Medulla oblongata (tissue), 1 donor: ENCODE data around the gene SMOC2.

ENCODE experiments used
- DNase-seq: peaks from one replicate; pipeline ENCODE4 v3.0.0-alpha.2; 2015; ENCODE audit errors: extremely low spot score

SMOC2 gene

DNA sequence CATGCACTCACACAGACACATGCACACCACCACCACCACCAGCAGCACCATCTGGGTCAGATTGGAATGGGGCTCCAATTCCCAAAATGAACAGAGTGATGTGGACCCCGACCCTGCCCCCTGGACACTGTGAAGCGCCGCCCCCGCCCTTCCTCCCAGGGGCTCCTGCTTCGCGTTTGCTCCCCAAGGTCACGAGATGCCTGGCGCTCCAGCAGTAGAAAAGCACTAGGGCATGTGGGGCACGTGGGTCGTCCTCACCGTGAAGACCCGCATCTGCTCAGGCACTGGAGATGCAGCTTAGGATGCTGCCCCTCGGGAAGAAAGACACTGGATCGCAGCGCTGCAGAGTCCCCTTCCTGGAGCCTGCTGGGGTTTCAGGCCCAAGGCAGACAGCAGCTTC, 184.0 kb downstream of the SMOC2 start:
- no peak for DNase-seq

DNA sequence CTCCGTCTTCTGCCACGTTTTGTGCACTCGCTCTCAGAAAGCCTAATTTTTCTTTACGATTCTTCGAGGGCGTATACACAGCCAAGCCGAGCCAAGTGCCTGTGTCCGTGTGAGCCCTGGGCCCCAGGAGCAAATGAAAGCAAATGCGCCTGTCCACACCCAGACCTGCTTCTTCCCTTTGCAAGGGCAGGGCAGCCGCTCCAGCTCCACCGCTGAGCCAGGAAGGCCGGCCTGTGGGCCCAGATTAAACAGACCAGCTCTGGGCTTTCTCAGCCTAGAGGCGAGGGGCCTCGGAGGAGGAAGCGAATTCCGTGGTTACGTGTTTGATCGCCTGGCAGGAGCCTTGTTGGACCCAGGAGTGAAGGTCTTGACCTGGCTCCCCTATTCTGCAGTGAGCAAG, 184.6 kb downstream of the SMOC2 start:
- DNase-seq, result no peak

DNA sequence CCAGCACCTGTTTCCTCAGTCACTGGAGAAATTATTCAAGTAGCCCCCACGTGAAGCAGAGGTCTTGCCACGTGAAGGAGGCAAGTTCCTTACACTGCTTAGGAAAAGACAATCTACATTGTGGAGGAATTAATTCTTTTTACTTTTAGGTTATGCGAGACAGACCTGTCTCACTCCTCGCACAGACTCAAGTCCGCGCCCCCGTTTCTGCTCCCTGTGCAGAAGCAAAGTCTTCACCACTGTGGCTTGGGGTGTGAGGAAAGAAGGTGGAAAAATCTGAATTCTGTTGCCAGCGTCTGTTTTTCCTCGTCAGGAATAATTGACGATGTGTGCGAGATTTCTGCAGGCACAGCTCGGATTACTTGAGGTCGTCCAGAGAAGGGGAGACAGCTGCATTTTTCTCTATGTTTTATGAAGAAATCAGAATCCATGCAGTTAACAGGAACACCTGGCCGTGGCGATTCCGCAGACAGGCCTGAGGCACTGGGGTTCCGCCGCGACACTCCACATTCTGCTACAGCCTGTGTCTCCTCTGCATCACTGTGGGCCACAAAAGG, 185.1 kb downstream of the SMOC2 start:
- no peak for DNase-seq

DNA sequence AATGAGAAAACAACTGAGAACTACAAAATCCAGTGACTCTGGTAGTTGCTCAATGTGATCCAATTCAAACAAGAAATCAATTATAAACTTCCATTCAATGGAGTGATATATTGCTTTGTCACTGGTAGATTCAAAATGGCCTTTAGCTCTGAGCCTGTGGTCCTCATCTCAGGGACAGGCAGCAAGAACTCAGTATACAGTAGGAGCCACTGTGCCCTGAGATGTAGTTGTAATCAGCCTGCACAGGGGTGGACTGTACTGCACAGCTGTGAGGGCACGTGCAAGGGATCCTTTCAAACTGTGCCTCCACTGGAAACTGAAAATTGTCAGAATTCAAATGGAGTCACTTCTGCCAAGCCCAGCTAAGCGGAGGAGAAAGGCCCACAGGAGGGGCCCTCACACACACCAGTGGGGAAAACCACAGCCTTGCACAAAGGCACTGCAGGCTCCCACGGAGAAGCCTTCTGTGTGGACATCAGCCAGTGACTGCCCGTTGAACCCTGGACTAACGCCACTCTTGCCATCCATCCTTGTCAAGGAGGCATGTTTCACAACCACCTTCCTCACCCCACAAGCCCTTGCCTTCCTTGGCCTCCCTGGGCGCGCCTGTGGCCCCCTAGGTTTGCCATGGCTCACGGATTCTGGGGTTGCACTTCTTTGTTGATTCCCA, 186.7 kb downstream of the SMOC2 start:
- no peak for DNase-seq

DNA sequence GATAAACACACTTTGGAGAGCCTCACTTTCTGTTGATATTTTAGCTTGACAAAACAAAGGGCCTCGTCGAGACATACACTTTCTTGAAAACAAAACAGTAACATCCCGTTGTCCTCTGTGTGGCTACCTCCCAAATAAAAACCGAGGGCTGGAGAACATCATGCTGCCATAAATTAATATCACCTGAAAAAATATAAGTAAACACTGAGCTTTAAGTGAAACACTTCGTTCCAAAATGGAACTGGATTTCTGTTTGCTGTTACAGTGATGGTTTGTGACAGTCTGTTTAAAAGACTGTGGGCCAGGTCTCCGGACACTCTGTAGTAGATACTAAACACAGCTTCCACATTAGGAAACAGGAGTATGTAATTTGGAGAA, 187.2 kb downstream of the SMOC2 start:
- DNase-seq, result no peak

DNA sequence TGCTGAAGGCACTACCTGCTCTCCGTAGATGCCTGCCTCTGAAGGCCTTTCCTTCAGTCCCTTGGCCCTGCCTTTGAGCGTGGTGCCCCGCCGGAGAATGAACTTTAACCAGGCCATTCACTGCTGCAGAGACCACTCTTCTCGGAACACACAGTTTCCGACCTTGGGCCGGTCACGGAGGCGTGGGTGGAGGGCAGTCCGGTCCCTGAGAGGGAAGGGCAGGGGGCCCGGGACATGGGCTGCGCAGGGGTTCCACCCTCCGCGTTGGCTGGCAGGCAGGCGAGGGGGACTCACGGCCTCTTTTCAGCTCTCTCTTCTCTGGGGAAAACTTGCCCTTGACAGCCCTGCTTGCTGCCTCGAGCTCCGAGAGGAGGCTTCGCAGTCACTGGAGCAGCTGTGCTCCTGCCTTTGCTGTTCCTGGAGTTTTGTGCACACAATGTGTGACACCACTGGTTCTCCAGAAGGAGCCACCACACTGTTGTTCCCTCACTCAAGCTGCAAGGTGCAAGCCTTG, 187.8 kb downstream of the SMOC2 start:
- DNase-seq, result no peak

DNA sequence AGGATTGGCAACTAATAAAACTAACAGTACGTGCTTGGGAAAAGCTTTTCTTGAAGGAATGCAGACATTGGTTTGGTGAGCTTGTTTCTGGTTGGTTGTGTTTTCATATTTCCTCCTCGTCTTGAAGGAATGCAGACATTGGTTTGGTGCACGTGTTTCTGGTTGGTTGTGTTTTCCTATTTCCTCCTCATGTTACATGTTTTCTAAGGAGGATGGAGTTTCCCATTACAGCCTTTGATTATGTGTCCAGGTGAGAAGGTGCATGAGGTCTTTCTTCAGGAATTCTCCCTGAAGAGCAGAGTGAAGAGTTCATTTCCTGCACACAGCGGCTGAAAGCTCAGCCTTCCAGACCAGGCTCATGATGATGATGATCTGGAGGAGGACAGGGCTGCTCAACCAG, 190.6 kb downstream of the SMOC2 start:
- DNase-seq, result no peak

DNA sequence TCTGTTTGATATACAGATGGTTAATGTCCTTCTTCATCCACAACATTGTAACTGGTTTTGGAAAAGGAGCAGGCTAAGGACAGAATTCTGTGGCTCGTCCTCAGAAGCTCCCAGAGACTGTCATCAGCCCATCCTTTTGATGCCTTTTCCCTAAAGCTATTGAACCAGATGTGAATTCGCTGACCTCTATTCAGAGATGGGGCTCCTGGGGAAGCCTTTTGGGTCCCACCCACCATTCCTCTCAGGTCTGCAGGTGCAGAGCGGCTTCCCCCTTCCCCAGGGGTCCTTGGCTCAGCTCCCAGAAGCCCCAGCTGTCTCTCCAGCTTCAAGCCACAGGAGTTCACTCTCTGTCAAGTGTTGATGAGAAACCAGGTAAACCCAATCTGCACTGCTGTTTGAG, 191.7 kb downstream of the SMOC2 start:
- DNase-seq, result no peak

DNA sequence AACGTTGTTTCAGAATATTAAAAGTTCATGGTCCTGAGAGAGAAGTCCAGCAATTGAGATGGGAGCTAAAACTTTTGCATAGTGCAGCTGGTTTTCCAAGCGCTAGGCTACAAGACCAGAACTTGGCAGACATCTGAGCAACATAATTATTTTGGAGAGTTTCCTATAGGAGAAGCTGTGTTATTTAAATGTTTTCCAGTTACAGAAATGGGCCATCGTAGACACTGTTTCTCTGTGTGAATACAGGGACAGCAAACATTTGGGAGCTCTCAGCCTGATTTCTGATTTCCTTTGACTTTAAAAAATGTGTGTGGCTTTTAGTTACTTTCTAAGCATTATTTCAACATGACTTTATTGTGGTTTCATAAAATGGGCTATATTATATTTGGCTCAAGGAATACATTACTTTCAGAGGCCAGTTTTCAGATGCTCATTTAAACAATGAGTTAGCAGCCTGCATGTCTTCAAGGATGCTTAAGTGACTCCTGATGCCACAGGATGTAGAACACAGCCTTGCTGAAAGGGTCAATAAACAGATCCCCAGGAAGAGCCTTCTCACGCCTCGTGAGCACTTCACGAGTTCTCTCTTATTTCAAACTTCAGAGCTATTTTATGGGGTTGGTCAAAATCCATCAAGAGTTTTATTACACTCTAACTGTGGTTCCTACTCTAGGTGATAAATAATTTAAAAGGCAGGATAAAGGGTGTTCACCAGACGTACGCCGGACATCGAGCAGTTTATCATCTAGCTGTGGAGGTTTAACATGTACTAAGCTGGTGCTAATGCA, 193.8 kb downstream of the SMOC2 start:
- no peak for DNase-seq

DNA sequence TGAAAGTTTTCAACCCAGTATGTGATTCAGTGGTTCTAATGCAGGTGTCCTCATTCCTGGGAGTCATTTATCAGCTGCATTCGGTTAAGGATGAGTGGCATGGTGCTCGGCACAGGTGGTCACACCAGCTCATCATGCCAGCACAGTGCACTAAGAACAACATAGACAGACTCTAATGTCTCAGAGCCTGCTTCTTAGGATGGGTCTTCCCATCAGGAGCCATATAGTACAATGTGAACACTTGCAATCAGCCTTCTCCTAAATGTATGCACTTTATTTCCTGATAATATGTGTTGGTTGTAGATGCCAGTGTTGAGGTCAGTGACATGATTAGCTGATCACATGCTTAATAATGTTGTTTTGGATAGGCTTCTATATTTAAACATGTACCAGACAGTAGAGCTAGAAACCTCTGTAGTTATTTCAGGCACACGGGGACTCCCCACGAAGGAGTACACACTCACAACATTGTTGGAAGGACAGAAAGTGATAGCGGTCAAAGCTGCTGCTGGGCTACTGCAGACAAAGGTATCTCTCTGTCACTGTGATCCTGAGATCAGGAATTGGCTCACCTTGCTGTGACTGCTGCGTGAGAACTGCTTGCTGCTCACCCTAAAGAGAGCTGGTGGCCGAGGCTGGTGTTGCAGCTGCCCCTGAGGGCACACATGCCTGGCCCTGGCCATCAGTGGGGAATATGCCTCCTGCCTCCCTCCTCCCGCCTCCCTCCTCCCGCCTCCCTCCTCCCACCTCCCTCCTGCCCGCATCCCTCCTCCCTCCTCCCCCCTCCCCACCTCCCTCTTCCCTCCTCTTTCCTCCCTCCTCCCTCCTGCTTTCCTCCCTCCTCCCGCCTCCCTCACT, 195.4 kb downstream of the SMOC2 start:
- no peak for DNase-seq

DNA sequence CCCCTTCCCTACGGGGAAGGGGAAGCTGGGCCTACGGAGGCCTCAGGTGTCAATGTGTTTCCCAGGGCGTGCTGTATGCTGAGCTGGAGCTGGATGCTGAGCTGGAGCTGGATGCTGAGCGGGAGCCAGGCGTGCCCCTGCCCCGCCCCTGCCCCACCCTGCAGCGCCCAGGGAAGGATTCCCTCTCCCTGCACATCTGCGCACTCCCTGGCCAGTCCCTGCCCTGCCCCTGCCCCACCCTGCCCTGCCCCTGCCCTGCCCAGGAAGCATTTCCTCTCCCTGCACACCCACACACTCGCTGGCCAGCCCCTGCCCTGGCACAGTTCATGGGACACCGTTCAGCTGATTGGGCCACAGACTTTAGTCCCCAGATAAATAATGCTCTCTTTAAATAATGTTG, 196.8 kb downstream of the SMOC2 start:
- DNase-seq, result no peak

DNA sequence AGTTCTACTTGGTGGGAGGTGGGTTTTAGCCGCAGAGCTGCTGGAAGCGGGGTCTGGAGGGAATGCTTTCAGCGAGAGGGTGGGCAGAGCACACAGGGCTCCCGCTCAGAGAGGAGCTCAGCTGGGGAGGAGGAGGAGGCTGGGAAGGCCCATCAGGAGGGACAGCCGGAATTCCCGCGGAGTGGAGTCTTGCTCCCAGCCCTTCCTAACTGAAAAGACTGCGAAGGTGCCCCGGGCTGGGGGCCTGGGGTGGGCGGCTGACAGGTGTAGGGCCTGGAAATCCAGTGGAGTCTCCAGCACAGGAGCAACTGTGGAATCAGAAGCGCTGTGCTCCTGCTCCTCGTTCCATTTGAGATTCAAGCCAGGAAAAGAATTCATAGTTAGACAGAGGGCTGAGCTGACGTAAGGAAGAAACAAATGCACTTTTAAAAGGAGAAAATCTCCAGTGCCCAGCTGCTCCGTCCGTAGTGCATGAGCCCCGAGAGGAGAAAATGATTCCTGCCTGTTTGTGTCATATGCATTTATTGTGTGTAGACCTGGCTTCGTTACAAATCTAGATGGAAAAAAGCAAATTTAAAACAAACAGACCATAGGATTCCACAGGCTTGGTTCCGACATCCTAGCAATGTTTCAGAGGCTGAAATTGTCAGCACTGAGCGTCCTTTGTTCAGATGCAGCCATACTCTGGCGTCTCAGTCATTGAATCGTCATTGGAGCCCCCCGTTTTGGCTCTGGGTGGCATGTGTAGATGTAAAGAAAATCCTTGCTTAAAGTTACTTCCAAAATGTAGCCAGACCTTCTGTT, 197.7 kb downstream of the SMOC2 start:
- no peak for DNase-seq

DNA sequence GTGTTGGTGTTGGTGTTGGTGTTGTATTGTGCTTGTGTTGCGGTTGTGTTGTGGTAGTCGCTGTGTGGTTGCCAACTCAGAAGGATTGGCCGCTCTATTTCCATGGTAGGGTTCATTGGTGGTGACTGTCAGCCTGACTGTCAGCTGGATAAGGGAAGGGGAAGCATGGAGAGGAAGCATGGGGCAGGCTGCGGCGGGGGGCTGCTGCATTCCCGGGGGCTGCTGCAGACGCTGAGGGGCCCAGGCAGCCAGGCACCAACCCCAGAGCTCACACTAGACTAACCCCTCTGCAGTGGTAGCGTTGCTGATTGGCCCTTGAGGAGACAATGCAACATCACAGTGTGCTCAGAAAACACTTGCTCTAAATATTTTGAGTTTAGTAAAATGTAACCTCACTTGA, 199.2 kb downstream of the SMOC2 start:
- DNase-seq, result no peak

DNA sequence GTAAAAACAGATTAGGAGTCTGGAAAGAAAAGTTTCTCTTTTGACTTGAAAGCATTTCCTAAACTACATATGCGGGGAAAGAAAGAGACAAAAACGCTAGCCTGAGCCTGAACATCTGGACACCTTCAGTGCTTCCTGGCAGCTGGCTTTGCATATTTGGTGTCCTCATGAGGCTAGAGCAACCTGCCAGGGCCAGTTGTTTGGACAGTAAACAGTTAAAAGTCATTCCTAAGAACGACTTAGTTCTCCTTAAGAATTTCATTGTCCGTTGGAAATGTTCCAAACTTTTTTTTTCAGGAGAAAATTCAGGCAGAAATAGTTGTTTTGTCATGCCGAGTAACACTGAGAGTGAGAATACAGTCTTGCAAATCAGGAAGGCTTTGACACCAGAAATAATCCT, 199.8 kb downstream of the SMOC2 start:
- DNase-seq, result no peak

DNA sequence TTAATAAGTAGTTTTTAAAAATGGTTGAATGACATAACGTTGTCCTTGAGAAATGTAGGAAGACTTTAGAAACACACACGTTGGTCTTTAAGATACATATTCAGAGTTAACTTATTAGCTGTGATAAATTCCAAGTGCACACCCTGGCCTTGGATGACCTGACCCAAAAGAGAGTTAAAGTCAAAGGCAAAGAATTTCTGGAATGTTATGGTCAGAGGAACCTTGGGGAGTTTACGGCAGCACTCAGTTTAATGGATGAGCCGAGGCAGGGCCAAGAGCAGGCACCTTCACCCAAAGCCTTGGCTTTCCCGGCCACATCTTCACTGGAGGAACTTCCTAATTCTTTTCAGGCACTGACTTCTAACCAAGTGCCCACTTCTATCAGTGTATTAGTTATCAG, 200.5 kb downstream of the SMOC2 start:
- no peak for DNase-seq

DNA sequence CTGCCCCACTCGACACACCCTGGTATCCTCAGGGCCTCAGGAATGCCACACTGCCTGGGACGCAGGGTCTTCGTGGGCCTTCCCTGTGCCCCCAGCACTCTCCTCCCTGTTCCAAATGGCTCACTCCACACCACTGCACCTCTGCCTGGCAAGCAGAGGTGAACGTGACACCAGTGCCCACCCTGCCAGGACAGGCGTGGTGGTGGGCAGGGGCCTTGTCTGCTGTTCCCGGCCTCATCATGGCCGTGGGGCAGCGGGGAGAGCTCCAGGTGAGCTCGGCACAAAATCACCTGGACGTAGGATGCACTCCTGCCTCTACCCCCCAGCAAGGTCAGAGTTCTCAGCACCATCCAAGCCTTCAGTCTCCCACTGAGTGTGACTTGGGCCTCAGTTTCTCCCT, 202.4 kb downstream of the SMOC2 start:
- no peak for DNase-seq

DNA sequence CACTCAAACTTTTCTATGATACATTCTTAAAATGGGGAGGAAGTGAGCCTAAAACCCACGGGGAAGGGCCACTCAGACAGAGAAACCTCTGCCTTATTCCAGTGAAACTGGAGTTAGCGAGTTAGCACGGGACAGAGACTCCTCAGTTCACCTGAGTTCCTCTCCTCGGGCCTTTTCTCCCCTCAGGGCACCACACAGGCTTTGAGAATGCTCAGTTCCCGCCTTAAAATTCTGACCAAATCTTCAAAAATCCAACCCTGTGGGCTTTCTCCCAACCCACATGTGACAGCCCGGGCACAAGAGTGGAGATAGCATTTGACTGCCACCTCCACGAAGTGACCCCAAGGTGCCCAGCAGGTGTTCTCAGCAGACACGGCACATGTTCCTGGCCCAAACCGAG, 204.3 kb downstream of the SMOC2 start:
- DNase-seq, result no peak

DNA sequence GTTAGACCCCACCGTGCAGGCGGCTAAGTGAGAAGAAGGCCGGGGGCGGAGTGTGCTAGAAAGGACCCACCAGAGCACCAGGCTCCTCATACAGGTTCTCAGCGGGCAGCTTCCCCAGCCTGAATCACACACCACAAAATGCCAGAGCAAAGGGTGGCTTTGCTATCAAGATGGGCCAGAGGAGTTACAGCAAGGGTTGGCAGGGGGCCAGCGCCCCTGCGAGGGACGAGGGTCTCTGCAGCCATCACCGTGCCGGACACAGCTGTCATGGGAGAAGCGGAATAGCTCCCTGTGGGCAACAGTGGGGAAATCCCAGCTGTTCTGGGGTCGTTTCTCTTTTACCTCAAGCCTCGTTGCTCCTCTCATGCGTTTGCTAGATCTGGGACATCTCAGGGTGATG, 206.3 kb downstream of the SMOC2 start:
- no peak for DNase-seq

DNA sequence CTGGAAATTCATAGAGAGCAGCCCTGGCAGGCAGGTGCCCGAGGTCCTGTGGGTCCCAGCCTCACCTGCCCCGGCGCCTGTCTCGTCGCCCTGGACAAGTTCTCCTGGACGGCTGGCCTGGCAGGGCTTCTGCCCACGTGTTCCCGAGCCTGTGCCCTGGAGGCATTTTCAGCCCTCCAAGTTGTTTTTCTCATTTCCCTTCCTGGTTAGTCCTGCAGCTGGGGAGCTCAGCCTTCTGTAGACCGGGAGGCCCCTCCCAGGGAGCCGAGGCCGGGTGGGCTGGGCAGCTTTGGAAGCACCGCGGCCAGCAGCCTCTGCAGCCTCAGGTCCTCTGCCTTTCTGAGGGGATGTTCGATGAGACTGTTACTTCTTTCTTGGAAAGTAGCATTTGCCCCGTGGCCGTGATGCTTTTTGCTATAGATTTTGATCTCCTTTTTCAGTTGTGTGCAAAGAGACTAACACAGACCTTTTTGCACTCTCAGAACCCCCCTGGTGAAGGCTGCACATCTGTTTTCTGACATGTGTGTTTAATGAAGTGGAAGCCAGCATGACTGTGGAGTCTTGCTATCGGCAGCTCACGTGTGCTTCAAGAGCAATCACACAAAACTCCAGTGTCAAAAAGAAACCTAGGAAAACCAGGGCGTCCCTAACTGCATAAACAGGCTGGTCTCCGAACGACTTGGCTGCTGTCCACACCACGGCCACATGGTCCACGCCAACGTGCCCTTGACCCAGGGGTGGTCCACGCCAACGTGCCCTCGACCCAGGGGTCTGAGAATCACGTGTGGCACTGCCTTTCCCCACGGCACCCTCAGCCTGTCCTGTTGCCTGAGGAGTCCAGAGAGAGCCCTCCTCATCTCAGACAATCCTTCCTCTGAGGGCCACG, 207.5 kb downstream of the SMOC2 start:
- DNase-seq, result no peak

DNA sequence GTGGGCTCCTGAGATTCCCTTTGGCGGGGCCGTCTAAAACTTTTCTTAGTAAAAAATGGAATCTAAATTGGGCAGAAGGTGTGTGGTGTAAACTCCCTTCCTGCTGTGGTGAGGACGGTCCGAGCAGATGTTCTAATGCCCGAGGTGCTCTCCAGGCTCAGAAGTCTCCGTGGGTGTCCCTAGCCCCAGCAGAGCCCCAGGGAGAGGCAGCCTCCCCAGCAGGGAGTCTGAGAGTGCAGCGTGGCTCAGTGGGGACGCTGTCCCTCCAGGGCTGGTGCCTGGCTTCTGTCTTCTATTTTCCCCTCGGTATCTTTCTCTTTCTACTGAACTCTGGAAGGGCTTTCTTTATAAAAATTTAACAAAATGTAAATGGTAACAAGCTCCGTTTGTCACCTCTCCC, 208.2 kb downstream of the SMOC2 start:
- no peak for DNase-seq
